ENCODE data around the gene RBMY1E. TPM values are rescaled to one million over a fixed set of nuclear protein-coding genes. Genes with fewer than 3 reads are reported as not detected.
"Not testable (repeated sequence)": the region's sequence is repeated elsewhere in the genome, so short reads cannot be mapped to it uniquely, and the experiment has no call there.

RBMY1E gene
- not detected in 2 replicates for total RNA-seq (2014; rRNA removed; shearing (Covaris generic))

DNA sequence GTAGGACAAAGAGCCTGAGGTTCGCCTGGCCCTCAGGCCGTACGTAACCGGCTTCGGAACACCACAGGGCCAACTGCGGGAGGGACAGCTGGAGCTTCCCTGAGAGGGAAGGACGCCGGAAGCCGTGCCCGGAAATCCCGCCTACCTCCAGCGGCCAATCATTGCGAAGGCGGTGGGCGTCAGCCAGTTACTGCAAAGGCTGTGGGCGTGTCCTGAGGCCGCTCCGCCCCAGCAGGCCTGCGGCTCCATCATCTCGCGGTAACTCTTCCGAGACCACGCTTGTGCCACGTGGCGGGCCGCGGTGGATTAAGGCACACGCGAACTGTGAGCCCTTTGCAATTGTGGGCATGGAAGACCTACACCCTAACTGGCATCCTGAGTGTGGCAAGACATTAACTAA lies at the start of gene RBMY1E:
RBMY1E (minus strand) TSS at position 101 of the 400 bp plus-strand sequence. CDS start 1,978 bp downstream, outside the sequence.
- DNase-seq (ENCODE audit: low read depth), result not testable (repeated sequence)

DNA sequence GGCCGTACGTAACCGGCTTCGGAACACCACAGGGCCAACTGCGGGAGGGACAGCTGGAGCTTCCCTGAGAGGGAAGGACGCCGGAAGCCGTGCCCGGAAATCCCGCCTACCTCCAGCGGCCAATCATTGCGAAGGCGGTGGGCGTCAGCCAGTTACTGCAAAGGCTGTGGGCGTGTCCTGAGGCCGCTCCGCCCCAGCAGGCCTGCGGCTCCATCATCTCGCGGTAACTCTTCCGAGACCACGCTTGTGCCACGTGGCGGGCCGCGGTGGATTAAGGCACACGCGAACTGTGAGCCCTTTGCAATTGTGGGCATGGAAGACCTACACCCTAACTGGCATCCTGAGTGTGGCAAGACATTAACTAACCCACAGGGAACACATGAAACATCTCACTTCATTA lies 23.4 kb downstream of the RBMY1E start, which contains the start of gene RBMY1D:
RBMY1D (minus strand) TSS at position 101 of the 400 bp plus-strand sequence. CDS start 2,013 bp downstream, outside the sequence.
- not testable (repeated sequence) for DNase-seq (ENCODE audit: low read depth)

DNA sequence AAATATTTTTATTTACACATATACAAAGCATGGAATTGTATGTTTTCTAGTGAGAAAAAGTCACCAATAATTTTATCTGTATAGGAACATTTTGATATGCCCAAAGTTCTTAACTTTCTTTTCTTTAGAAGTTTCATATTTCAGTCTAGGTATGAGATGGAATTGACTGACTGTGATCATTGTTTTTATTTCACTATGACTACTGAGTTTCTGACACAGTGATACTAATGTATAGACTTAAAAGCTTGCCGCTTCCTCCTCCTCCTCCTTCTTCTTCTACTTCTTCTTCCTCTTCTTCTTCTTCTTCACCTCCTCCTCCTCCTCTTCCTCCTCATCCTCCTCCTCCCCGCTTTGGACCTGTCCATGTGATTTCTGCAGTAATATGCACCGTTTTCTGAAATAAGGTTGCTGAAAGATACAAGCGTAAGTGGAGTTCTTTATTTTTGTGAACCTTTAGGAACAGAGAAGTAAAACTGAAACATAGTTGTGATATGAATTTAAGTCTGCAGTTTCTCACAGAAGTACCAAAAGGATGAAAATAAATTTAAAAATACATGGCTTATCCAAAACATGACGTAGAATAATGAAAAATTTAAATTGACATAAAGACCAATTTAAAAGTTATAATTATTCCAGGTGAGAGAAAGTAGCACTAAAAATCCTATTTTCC lies 48.3 kb downstream of the RBMY1E start:
- DNase-seq (ENCODE audit: low read depth), result not testable (repeated sequence)

Other genes starting within 250 kb of the RBMY1E start
- gene RBMY1D, start 23.5 kb downstream of the RBMY1E start, total RNA-seq (2014; rRNA removed; shearing (Covaris generic)), result not detected in 2 replicates

Data from M059J (cell line).